HG03175 (cell line): ENCODE results near the gene ATP4A.

Experiments
- ATAC-seq: cut with Tn5 transposase; IDR thresholded peaks from one replicate; pipeline ENCODE4 v1.9.1; 2021; ENCODE audit warnings: mild to moderate bottlenecking, moderate library complexity; ENCODE audit not compliant: unreplicated experiment

Gene ATP4A

DNA sequence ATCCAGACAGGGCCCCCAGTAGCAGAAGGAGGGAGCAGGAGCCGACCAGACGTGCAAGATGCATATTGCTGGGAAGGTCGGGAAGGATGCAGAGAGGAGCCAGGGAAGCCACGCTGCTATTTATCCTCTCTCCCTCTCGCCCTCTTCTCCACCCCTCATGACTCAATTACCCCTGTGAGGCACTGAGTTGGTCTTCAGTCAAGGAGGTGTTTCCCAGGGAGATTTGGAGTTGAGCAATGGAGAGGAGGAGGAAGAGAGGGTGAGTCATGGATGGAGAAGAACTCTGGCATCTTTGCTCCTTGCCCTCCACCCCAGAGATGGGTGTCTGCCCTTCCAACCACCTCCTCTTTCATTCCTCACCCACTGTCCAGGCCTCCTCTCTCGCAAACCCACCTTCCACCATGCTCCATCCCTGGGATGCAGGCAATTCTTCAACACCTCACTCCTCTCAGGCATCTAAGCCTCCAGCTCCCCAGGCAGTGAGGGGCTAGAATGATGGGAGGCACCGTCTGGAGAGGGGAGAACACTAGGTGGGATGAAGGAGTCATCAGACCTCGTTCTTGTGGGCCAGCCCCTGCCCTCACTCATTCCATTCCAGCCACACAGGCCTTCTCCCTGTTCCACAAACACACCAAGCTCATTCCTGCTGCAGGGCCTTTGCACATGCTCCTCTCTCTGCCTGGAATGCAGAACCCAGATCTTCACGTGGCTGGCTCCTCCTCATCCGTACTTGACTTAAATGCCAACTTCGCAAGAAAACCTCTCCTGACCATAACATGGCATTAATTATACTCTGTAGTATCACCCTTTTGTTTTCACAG, 35.0 kb downstream of the ATP4A start, which contains the start of gene SBSN:
Gene SBSN, minus strand, starts transcription at position 94 of the 821 bp plus-strand sequence. Its CDS starts 30 bp downstream, at position 64.
- no peak for ATAC-seq

DNA sequence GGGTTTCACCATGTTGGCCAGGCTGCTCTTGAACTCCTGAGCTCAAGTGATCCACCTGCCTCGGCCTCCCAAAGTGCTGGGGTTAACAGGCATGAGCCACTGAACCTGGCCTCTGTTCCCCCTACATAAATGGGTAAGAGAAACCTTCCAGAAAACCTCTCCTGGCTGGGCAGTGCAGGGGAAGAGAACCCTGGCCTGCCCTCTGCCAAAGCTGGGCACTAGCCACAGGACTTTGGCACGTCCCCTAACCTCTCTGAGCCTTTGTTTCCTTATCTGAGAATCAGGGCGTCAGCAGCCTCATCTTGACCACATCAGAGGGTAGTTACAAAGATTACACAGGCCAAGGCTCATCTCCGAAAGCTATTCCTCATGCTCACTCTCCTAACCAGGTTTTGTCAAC, 37.6 kb downstream of the ATP4A start:
- no peak for ATAC-seq

DNA sequence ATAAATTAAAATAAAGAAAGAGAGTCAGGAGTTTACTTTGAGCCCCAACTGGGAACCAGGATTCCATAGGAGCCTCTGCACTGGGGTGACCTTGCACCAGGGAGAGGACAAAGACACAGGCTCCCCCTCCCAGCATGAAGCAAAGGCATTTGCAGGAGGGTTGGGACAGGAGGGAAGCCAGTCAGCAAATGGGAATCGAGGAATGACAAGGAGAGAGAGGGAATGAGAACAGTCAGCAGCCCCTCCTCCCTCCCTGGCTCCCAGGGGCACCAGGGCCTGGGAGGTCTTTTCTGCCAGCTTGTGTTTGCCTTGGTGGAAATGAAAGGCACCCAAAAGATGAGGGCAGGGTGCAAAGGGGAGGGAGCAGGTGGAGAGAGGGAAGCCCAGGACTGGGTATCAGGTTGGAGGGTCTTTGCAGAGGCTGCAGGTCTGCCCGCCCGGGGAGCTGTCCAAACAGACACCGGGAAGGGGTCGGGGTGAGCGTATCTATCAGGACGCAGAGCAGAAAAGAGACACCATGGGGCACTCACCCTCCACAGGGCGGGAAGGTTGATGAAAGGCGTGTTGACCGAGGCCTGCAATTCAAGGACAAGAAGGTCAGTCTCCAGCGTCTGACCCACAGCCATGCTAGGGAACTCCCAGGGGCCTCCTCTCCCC, 39.1 kb downstream of the ATP4A start:
- ATAC-seq: no peak

DNA sequence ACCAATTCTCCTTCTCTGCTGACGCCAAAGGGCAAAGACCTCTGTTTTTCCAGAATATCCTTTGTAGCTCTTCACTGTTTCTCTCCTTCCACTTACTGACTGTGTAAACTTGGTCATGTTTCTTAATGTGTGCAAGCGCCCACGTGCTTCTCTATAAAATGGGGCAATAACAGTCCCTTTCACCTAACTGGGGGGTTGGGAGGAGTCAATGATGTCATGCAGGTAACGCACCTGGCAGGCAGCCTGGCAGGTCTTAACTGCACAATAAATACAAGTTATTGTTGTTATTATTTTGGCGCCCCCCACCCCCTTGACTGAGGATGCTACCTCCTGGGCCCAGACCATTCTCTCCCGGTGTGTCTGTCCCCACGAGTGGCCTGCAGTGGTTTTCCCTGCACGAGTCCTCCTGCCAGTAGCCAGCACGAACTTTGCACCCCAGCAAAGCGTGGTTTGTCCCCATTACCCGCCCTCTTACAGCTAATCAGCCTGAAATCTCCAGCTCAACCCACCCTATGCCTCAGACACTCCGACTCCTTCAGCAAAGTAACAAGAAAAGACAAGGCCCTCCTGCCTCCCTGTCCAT, 40.6 kb downstream of the ATP4A start:
- ATAC-seq: no peak

DNA sequence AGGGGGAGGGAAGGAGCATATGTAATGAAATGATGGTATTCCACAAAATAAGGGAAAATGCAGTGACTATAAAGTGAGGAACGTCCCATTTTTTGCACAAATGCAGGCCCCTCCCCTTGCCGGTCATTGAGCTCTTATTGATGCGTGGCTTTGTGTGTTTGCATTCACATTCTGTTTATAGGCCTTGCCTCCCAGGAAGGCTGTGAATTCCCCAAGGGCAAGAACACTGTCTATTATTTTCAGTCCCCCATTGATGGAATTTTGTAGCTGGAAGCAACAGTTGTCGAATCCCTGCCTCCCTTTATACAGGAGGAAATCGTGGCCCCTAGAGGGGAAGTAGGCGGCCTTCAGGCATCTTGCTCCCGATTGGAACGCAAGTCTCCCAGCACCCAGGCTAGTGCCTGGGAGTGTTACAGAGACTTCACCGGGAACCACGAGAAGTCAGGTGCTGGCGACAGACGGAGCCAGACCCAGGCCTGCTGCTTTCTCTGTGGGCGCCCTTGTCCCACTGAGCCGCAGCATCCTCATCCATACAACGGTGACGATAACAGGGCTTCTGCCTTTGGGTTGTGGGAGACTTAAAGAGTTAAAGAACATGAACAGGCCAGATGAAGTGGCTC, 42.2 kb downstream of the ATP4A start:
- ATAC-seq: no peak

DNA sequence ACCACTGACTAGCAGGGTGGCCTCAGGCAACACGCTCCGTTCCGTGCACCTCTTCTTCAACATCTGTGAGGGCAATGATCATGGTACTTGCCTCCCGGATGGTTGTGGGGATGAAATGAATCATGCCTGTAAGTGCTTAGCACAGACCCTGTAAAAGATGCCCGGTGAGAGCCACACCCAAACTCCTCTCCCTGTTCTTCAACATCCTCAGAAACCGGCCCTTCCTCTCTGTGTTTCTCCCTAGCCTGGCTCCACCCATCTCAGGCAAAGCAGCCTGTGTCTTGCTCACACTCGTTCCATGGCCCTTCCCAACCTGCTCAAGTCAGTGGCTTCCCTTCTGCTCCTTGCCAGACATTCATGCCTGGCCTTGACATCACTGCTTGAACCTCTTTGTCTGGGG, 44.2 kb downstream of the ATP4A start:
- no peak for ATAC-seq

DNA sequence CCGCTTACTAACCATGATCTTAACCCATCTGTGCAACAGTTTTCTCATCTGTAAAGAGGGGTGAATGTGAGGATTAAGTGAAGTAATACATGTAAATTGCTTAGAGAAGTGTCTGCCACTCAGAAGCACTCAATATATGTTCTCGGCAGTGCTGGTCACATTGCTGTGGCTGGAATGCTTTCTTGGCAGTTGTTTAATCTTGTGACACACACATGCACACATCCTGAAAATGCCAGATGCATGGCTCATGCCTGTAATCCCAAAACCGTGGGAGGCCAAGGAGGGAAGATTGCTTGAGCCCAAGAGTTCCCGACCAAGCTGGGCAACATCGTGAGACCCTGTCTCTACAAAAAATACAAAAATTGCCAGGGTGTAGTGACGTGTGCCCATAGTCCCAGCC, 45.1 kb downstream of the ATP4A start:
- no peak for ATAC-seq

DNA sequence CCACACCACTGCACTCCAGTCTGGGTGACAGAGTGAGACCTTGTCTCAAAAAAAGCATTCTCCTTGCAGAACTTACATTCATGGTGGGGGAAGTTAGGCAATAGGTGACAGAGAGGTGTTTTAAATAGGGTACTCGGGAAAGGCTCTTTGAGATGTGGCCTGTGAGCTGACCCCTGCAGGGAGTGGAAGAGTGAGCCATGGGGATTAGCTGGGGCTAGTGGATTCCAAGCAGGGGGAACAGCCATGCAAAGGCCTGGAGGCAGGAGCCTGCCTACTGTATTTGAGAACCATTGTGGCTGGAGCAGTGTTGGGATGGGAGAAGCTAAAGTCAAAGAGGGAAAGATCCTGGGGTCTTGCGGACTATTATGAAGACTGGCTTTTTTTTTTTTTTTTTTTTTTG, 46.1 kb downstream of the ATP4A start:
- ATAC-seq: no peak

DNA sequence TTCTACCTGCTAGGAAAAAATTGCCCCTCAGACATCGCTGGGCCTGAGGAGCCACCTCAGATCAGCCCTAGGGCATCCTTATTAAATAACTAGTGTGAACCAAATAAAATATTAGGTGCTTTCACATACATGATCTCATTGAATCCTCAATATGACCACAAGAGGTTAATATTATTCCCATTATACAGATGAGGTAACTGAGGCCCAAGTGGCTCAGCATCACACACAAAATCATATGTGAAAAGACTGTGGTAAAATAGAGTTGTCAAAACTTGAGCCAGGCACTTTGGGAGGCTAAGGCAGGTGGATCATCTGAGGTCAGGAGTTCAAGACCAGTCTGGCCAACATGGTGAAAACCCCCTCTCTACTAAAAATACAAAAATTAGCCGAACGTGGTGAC, 47.1 kb downstream of the ATP4A start:
- no peak for ATAC-seq

DNA sequence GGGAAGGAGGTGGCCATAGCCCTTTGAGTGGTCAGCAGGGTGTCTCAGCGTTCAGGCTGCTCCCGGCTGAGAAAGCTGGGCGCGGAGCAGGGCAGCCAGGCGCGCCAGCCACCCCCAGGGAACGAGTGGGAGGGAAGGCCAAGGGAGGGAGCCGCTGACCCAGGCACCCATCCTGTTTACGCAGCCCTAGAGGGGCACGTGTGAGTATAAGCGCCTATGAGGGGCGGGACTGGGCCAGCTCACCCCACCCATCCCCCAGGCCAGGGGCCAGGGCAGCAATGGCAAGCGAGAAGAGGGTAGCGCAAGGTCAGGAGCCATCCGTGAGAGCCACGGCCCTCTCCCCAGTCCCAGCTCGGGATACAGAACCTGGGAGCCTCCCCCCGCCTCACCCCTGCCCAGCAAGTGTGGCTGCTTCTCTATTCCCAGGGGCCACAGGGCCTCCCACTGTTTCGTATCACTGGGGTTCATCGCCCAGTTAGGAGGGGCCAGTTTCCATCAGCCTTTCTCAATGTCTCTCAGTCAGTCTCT, 49.1 kb downstream of the ATP4A start:
- no peak for ATAC-seq

DNA sequence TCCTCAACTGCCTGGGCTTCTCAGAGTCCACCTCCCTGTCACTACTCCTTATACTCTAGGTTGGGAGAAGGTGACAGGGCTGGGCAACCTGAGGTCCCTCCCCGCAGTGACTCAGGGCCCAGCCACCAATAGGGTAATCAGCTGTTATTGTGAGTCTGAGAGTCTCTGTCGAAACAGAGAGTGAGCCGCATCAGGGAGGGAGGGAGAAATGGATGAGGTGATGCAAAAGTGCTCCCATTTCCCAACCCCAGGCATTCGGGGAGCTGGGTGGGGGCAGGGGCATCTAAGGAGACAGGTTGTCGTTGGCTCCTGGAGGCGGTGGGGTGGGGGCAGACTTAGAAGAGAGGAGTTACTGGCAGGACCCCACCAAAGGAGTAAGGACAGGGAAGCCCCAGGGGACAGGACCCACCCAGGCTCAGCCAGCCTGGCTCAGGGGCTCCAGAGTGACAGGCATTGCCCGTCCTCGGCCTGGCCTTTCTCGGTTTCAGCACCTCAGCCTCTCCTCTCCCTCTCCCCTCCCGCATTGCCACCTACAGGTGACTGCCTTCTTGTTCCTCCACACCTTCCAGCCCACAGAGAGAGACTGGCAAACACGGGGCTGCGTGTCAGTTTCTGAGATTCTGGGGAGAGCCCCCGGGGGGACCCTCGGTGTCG, 49.7 kb downstream of the ATP4A start, which contains the start of gene DMKN:
Gene DMKN, minus strand, starts transcription at position 22 of the 654 bp plus-strand sequence. CDS start 174 bp downstream, outside the sequence.
- ATAC-seq: no peak

DNA sequence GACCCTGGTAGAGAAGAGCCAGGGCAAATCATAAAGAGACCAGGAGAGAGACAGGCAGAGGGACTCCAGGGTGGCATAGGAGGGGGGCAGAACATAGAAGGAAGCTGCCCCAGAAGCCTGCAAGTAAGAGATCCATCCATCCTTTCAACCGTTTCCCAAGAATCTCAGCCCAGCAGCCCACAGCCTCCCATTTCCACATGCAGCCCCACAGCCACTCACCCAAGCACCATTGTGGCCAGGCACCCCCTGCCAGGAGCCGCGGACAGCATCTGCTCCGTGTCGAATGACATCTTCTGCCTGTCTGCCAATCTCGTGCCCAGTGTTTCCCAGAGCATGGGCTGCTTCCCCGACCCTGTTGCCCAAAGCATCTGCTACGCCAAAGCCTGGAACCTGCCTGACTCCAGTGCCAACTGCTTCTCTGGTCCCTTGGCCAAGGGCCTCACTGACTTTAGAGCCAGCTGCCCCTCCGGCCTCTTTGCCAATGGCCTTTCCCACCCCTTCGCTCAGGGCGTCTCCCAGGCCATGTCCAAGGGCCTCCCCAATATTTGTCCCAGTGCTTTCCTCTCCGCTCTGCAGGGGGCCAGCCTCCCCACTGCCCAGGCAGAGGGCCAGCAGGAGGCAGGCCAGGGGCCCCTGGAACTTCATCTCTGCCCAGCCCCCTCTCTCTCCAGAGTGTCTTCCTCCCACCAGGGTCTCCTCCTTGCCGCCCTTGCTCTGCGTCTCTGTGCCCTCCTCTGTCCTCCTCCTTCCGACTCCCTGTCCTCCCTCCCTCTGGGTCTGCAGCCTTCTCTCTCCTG, 50.4 kb downstream of the ATP4A start:
- ATAC-seq: no peak

DNA sequence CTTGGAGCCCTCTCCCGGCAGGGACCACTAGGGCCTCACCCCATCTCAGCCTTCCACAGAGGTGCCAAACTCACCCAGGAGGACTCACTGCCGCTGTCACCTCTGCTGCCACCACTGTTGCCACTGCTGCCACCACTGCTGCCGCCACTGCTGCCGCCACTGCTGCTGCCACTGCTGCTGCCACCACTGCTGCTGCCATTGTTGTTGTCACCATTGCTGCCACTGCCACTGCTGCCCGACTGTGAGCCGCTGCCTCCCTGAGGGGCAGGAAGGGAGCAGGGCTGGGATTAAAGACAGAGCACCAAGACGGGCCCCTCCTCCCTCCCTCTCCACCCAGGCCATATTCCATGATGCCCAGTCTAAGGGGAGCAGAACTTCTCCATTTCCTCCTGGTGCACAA, 52.1 kb downstream of the ATP4A start:
- no peak for ATAC-seq

DNA sequence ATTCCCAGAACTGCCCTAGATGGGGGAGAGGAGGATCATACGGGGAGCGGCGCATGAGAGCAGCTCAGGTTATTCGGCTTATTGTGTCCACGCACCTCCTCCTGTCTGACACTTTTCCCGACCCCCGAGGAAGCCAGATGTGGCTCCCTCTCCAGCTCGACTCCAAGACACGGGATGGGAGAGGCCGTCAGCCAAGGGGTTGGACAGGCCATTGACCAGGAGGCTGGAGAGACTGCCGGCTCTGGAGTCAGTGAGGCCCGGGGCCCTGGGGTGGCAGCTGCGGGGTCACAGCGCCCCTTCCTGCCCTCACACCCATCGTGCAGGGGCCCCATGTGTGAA, 52.9 kb downstream of the ATP4A start:
- no peak for ATAC-seq

DNA sequence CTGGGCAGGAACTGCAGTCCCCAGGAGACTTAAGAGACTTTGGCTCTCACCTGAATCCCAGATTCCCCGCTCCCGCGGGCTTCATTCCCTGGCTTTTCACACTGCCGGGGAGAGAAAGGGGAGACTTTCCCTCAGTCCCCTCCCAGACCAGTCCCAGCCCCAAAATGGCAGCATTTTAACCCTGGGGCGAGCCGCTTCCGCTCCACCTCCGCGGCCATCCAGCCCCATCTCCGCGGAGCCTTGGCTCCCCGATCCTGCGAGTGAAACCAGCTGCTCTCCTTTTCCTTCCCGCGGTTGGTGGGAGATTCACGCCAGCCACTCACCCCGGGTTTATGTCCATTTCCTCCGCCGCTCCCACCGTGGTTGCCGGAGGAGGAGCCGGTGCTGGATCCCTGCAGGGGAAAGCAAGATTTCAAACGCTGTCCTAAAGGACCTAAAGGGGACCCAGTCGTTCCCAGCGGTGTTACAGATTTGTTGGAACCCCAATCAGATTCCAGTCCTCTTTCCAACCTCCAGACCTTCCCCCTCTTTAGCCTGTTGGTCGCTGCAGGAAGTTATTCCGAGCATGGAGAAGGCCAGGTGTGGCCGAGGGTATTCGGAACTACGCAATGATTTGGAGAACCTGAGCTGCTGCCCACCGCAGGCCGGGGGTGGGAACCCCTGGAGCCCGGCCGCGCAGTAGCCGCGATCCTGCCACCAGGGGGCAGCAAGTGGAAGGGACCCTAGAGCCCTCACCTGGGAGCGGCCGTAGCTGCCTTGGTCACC, 53.4 kb downstream of the ATP4A start:
- ATAC-seq: no peak

DNA sequence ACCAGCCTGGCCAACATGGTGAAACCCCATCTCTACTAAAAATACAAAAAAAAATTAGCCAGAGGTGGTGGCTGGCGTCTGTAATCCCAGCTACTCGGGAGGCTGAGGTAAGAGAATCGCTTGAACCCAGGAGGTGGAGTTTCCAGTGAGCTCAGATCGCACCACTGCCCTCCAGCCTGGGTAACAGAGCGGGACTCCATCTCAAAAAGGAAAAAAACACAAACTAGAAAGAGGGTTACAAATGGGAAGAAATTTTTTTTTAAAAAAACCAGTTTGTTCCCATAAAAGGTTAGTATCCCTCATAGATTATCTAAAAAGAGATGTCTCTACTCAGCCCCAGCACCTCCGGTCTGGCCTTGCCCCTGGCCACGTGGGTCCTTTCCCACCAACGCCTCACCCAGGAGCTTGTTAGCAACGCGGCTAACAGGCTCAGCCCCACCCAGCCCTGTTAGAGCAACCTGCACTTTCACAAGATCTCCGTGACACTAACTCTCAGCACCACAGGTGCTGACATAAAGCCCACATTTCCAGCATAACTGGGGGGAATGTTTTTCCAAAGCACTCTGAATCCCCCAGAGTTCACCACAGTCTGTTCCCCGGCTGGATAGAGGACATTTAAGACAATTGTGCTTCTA, 54.3 kb downstream of the ATP4A start:
- ATAC-seq: no peak

DNA sequence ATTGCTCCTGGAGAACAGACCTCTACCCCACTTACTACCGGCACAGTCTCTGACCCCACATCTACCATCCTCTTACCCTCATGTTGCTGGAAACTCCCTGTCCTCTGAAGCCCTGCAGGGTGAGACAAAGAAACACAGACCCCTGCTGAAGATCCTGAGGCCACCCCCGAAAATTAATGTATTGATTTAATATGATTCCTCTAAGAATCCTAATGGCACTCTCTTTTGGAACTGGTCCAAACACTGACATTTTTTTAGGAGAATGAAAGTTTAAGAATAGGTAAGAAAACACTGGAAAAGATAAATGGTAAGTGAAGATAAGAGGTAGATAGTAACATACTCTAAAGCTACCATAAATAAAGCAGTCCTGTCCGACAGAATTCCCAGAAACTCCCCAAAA, 55.3 kb downstream of the ATP4A start:
- ATAC-seq: no peak

DNA sequence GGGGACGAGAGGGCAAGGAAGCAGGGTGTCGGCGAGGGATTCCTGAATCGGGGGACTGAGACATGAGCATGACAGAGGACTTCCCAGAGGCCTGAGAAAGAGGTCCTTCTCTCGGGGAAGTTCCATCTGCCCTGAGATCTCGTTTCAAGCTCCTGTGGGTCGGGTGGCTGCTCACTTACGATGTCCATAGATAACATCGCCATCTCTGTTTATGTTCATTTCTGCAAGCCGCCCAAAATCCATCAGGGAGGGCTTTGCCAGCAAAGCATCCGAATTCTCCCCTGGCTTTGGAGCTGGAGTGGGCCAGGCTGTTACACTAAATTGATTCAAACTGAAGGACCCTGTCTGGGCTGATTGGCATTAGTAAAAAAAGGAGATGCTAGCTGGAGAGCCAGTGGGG, 55.9 kb downstream of the ATP4A start:
- ATAC-seq: no peak

DNA sequence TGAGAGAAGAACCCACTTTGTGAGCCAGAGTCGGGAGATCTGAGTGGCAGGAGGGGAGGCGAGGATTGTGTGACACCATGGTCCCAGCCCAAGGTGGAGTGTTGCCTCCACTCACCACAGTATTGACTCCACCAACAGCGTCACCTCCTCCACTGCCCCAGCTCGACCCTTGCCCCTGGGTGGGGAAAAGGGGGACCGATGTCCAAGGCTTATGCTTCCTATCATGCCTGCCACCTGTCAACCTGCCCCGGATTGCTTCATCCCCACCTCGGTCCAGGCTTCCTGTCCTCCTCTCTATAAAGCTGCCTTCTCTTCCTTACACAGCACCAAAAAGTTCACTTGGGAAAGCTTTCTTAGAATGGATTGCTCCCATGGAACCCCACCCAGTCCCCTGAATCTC, 57.4 kb downstream of the ATP4A start:
- ATAC-seq: no peak
